ENCODE data around the gene CREB5. TPM values are rescaled to one million over a fixed set of nuclear protein-coding genes. Genes with fewer than 3 reads are reported as not detected.

Gene CREB5
- total RNA-seq, 1 experiment from 2014 or later, result 0.49 TPM

DNA sequence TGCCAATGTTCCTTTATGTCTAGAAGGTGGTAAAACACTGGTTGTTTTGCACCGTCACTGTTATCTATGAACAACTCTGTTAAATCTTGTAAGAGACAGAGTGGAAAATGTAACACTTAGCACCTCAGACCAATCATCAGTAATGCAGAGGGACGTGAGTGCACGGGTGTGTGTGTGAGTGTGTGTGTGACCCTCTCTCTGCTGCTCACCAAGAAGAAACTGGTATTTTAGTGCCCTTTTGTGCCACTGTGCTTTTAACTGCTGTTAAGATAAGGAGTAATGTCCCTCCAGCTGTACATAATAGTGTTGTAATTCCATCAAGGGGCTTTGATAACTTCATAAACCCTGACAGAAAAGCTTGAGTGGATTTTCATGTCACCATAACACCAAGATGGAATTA, 130.1 kb downstream of the CREB5 start:
- H3K9me2 ChIP-seq (ENCODE audit: insufficient read depth), result no peaks in the 10 kb centered on the region
- TF ChIP-seq EZH2 (IDR thresholded peaks at IDR 0.05), result no peak
- no peak for TF ChIP-seq ZNF274 (IDR thresholded peaks at IDR 0.05; ENCODE audit: low read depth, low read length)
- no peak for TF ChIP-seq POLR2A (IDR thresholded peaks at IDR 0.05; ENCODE audit: borderline replicate concordance, extremely low read depth, insufficient read depth, insufficient read length)
- no peak for TF ChIP-seq RAD21 (IDR thresholded peaks at IDR 0.05; ENCODE audit: low read depth)
- no peak for TF ChIP-seq EGR1 (IDR thresholded peaks at IDR 0.05; ENCODE audit: low read depth)
- TF ChIP-seq SIN3A (IDR thresholded peaks at IDR 0.05; ENCODE audit: low read depth), result no peak
- TF ChIP-seq JUND (IDR thresholded peaks at IDR 0.05), result no peak
- no peak for TF ChIP-seq SRF (IDR thresholded peaks at IDR 0.05; ENCODE audit: low read depth)
- TF ChIP-seq CBX3 (IDR thresholded peaks at IDR 0.05; ENCODE audit: low read depth), result no peak
- TF ChIP-seq FOSL1 (IDR thresholded peaks at IDR 0.05; ENCODE audit: low read depth), result no peak
- TF ChIP-seq ATF3 (IDR thresholded peaks at IDR 0.05), result no peak
- TF ChIP-seq CTCF (IDR thresholded peaks at IDR 0.05 in 2 of 3, conservative IDR thresholded peaks at IDR 0.05 in 1 of 3; ENCODE audit: borderline replicate concordance in 1 of 3, insufficient read depth in 1 of 3, low read depth in 2 of 3, low read length in 2 of 3), result no peak
- no peak for TF ChIP-seq SP1 (IDR thresholded peaks at IDR 0.05; ENCODE audit: low read depth)
- TF ChIP-seq POLR2AphosphoS5 (IDR thresholded peaks at IDR 0.05; ENCODE audit: low read depth, low read length), result no peak
- TF ChIP-seq, protein P1, sequence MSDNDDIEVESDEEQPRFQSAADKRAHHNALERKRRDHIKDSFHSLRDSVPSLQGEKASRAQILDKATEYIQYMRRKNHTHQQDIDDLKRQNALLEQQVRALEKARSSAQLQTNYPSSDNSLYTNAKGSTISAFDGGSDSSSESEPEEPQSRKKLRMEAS (IDR thresholded peaks at IDR 0.05), result no peak
- no peak for TF ChIP-seq ZFX (IDR thresholded peaks at IDR 0.05)
- TF ChIP-seq EZH2phosphoT487 (IDR thresholded peaks at IDR 0.05; ENCODE audit: borderline replicate concordance), result no peak
- TF ChIP-seq REST (IDR thresholded peaks at IDR 0.05; ENCODE audit: low read depth), result no peak
- TF ChIP-seq ZBTB33 (IDR thresholded peaks at IDR 0.05; ENCODE audit: extremely low read depth, insufficient replicate concordance, low read length), result no peak
- CTCF ChIA-PET, result no interaction called here
- no peak for ATAC-seq
- H4K20me1 ChIP-seq (ENCODE audit: insufficient read depth), result no peaks in the 10 kb centered on the region
- no TSS peak for BruUV-seq (replicated peaks)
- no peaks in the 10 kb centered on the region for H3K36me3 ChIP-seq (ENCODE audit: control insufficient read depth in 1 of 2, insufficient read depth in 2 of 2, low read length in 2 of 2)
- peaks cover 74% of the 10 kb centered on the region for H3K27me3 ChIP-seq (ENCODE audit: insufficient read depth, low read length)
- H3K4me1 ChIP-seq (ENCODE audit: control insufficient read depth in 1 of 2, insufficient read depth in 2 of 2, low read length in 2 of 2), result no peaks in the 10 kb centered on the region
- POLR2A ChIA-PET, result no interaction called here
- H3K4me3 ChIP-seq (replicated peaks in 1 of 2; ENCODE audit: low read depth in 1 of 2, low read length in 2 of 2), result no peak overlapping the region
- no peak for DNase-seq (ENCODE audit: low read depth, low spot score)
- RAD21 ChIA-PET (ENCODE audit: low non-redundant PET in 1 of 2, low total read pairs in 2 of 2, uncharacterized antibody in 2 of 2, unreplicated experiment in 2 of 2), result no interaction called here
- H3K9ac ChIP-seq (ENCODE audit: low read length), result no peak overlapping the region
- H3K27ac ChIP-seq (ENCODE audit: low read depth, low read length), result no peak overlapping the region
- intact Hi-C loops (cut with micrococcal nuclease), result no loop called here
- H3K79me2 ChIP-seq (ENCODE audit: insufficient read depth, low read length), result no peaks in the 10 kb centered on the region
- no peaks in the 10 kb centered on the region for H3K9me3 ChIP-seq (ENCODE audit: control insufficient read depth in 1 of 2, insufficient read depth in 1 of 2, low read depth in 1 of 2, low read length in 2 of 2)
- no peak overlapping the region for H2AFZ ChIP-seq (ENCODE audit: low read depth, low read length, poor library complexity, severe bottlenecking)
- no peak overlapping the region for H3K4me2 ChIP-seq (ENCODE audit: low read length)
